ENCODE results near the gene CPO. TPM values are rescaled to one million over a fixed set of nuclear protein-coding genes. Genes with fewer than 3 reads are reported as not detected.

CPO gene
- total and polyA plus RNA-seq, 9 of the 15 experiments (the other 6 are each of a cell fraction or from before 2014, with no cell fraction given), result not detected

DNA sequence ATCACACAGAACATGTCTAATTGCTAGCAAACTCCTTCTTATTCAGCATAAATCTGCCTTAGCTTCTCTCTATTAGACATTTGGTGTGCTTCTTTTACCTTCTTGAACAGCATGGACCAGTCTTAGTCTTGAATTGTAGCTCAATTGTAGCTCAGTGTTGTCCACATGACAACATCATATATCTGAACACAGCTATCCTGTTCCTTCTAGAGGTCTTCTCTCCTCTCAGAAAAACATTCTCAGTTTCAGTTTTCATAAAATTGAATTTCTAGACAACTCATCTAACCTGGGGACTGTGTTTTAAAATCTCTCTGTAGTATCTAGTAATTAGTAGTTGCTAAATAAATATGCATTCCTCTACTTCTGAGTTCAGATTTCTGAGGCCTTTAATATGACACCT lies 47.6 kb downstream of the CPO start:
- no peak for ATAC-seq
- no TSS peak for BruUV-seq (replicated peaks)
- intact Hi-C loops (cut with micrococcal nuclease), result loop anchor here (5.0 to 10.0 kb wide), 2 partner anchors 185 to 358 kb away; no protein-coding TSS in a partner anchor

DNA sequence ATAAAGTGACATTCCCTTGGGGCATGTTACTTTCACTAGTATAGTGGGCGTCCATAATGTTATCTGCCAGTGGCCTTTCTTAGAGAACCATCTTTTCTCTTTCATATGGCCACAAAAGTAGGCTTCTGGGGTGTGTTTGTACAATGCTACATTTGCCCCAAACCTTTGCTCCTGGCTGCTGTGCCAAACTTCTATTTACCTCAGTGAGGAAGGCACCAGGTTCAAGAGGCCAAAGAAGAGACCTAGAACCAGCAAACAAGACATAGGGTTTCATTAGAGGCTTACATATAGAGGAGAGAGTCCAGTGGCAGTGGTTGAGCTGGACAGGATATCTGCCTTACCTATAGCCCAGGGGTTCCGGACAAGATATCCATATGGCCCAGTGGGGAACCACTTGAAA lies 48.5 kb downstream of the CPO start:
- no peak overlapping the region for H2AFZ ChIP-seq (ENCODE audit: low read depth, low read length)
- in situ Hi-C loops (cut with MboI) (loop anchor here (25.0 kb wide), 1 partner anchor 474 kb away; no protein-coding TSS in a partner anchor), intact Hi-C loops (cut with micrococcal nuclease) (loop anchor here (2.0 to 10.0 kb wide), 3 partner anchors 186 to 357 kb away; no protein-coding TSS in a partner anchor)
- no peaks in the 10 kb centered on the region for H3K4me1 ChIP-seq (replicated peaks in 1 of 2; ENCODE audit: control insufficient read depth in 2 of 2, insufficient read depth in 2 of 2, low read length in 2 of 2)
- ChIA-PET POLR2A (no interaction called here), CTCF (ENCODE audit: low intra/inter-chr PET ratio) (no interaction called here)
- H3K36me3 ChIP-seq (ENCODE audit: control insufficient read depth, insufficient read depth, low read length), result no peaks in the 10 kb centered on the region
- no peaks in the 10 kb centered on the region for H3K9me3 ChIP-seq (replicated peaks; ENCODE audit: control insufficient read depth, insufficient read depth, low read depth, low read length)
- no peaks in the 10 kb centered on the region for H3K79me2 ChIP-seq (ENCODE audit: control insufficient read depth, insufficient read depth, low read length)
- no TSS peak for BruUV-seq (replicated peaks)
- no peak overlapping the region for H3K27ac ChIP-seq (ENCODE audit: extremely low read depth, low read depth, low read length)
- 0% methylated on average over 2 of the region's 2 CpGs for WGBS (ENCODE audit: insufficient coverage, low coverage, missing lambda C conversion rate)
- no peak overlapping the region for H3K4me3 ChIP-seq
- no peaks in the 10 kb centered on the region for H4K20me1 ChIP-seq (replicated peaks; ENCODE audit: control insufficient read depth, insufficient read depth, low read length)
- H3K9ac ChIP-seq (ENCODE audit: insufficient read depth in 1 of 2, low read depth in 2 of 2, low read length in 2 of 2), result no peak overlapping the region
- FAIRE-seq (no peak), DNase-seq (ENCODE audit: extremely low read depth in 1 of 4, low spot score in 3 of 4) (no peak), ATAC-seq (no peak)
- no peaks in the 10 kb centered on the region for H3K9me1 ChIP-seq (ENCODE audit: control insufficient read depth, insufficient read depth, low read length)
- no peaks in the 10 kb centered on the region for H3K27me3 ChIP-seq (ENCODE audit: control insufficient read depth in 2 of 2, insufficient read depth in 2 of 2, low read length in 2 of 2)
- H3K4me2 ChIP-seq (ENCODE audit: insufficient read depth, low read length), result no peak overlapping the region
- no peak for TF ChIP-seq PTTG1 (tag; IDR thresholded peaks at IDR 0.05; ENCODE audit: low read depth)
- TF ChIP-seq ZNF239 (CRISPR knock-in tag; IDR thresholded peaks at IDR 0.05), result no peak
- TF ChIP-seq ZNF644 (tag; IDR thresholded peaks at IDR 0.05; ENCODE audit: low read depth), result no peak
- no peak for TF ChIP-seq MAFK (IDR thresholded peaks at IDR 0.05; ENCODE audit: low read length)
- no peak for TF ChIP-seq ZZZ3 (IDR thresholded peaks at IDR 0.05)
- no peak for TF ChIP-seq ZNF140 (CRISPR knock-in tag; IDR thresholded peaks at IDR 0.05)
- no peak for TF ChIP-seq ZNF79 (CRISPR knock-in tag; IDR thresholded peaks at IDR 0.05; ENCODE audit: low read depth)
- TF ChIP-seq ATF1 (CRISPR knock-in tag; IDR thresholded peaks at IDR 0.05), result no peak
- no peak for TF ChIP-seq ATF1 (tag; IDR thresholded peaks at IDR 0.05)
- no peak for TF ChIP-seq ZNF785 (CRISPR knock-in tag; IDR thresholded peaks at IDR 0.05)
- no peak for TF ChIP-seq BRCA1 (IDR thresholded peaks at IDR 0.05)
- no peak for TF ChIP-seq BRCA1 (CRISPR knock-in tag; IDR thresholded peaks at IDR 0.05)
- TF ChIP-seq, protein P1, sequence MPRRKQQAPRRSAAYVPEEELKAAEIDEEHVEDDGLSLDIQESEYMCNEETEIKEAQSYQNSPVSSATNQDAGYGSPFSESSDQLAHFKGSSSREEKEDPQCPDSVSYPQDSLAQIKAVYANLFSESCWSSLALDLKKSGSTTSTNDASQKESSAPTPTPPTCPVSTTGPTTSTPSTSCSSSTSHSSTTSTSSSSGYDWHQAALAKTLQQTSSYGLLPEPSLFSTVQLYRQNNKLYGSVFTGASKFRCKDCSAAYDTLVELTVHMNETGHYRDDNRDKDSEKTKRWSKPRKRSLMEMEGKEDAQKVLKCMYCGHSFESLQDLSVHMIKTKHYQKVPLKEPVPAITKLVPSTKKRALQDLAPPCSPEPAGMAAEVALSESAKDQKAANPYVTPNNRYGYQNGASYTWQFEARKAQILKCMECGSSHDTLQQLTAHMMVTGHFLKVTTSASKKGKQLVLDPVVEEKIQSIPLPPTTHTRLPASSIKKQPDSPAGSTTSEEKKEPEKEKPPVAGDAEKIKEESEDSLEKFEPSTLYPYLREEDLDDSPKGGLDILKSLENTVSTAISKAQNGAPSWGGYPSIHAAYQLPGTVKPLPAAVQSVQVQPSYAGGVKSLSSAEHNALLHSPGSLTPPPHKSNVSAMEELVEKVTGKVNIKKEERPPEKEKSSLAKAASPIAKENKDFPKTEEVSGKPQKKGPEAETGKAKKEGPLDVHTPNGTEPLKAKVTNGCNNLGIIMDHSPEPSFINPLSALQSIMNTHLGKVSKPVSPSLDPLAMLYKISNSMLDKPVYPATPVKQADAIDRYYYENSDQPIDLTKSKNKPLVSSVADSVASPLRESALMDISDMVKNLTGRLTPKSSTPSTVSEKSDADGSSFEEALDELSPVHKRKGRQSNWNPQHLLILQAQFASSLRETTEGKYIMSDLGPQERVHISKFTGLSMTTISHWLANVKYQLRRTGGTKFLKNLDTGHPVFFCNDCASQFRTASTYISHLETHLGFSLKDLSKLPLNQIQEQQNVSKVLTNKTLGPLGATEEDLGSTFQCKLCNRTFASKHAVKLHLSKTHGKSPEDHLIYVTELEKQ (CRISPR knock-in tag; IDR thresholded peaks at IDR 0.05), result no peak
- no peak for TF ChIP-seq SP1 (CRISPR knock-in tag; IDR thresholded peaks at IDR 0.05)
- no peak for TF ChIP-seq PTRF (tag; IDR thresholded peaks at IDR 0.05)

More for the DNA sequence above, 47.6 kb downstream of the CPO start:
- Histone ChIP-seq H2AFZ (ENCODE audit: low read depth, low read length) (no peak overlapping the region), H3K9me3 (replicated peaks; ENCODE audit: control insufficient read depth, insufficient read depth, low read depth, low read length) (no peaks in the 10 kb centered on the region), H3K4me3 (no peak overlapping the region), H3K4me2 (ENCODE audit: insufficient read depth, low read length) (no peak overlapping the region), H3K79me2 (ENCODE audit: control insufficient read depth, insufficient read depth, low read length) (no peaks in the 10 kb centered on the region), H3K9me1 (ENCODE audit: control insufficient read depth, insufficient read depth, low read length) (no peaks in the 10 kb centered on the region), H3K4me1 (replicated peaks in 1 of 2; ENCODE audit: control insufficient read depth in 2 of 2, insufficient read depth in 2 of 2, low read length in 2 of 2) (no peaks in the 10 kb centered on the region), H3K27me3 (ENCODE audit: control insufficient read depth in 2 of 2, insufficient read depth in 2 of 2, low read length in 2 of 2) (no peaks in the 10 kb centered on the region), H4K20me1 (replicated peaks; ENCODE audit: control insufficient read depth, insufficient read depth, low read length) (no peaks in the 10 kb centered on the region), H3K9ac (ENCODE audit: insufficient read depth in 1 of 2, low read depth in 2 of 2, low read length in 2 of 2) (no peak overlapping the region), H3K27ac (ENCODE audit: extremely low read depth, low read depth, low read length) (no peak overlapping the region), H3K36me3 (ENCODE audit: control insufficient read depth, insufficient read depth, low read length) (no peaks in the 10 kb centered on the region)
- TF ChIP-seq FOXA3 (CRISPR knock-in tag; conservative IDR thresholded peaks at IDR 0.05 in 1 of 2, IDR thresholded peaks at IDR 0.05 in 1 of 2), result no peak
- no peak for TF ChIP-seq GABPB2 (CRISPR knock-in tag; conservative IDR thresholded peaks at IDR 0.05)
- no peak for TF ChIP-seq PTBP1 (IDR thresholded peaks at IDR 0.05; ENCODE audit: low read depth, low read length)
- ChIA-PET CTCF (ENCODE audit: low intra/inter-chr PET ratio) (no interaction called here), POLR2A (no interaction called here)
- FAIRE-seq, result no peak
- no peak for DNase-seq (ENCODE audit: extremely low read depth in 1 of 4, low spot score in 3 of 4)
- in situ Hi-C loops (cut with MboI), result loop anchor here (25.0 kb wide), 1 partner anchor 475 kb away; no protein-coding TSS in a partner anchor
